Suprapubic skin (tissue), 4 donors: ENCODE data around the gene IFNA10. TPM values are rescaled to one million over a fixed set of nuclear protein-coding genes. Genes with fewer than 3 reads are reported as not detected.
"Not testable (repeated sequence)": the region's sequence is repeated elsewhere in the genome, so short reads cannot be mapped to it uniquely, and the experiment has no call there.

Experiments used
- DNase-seq, 2 donors: peaks; one replicate each; pipeline ENCODE4 v3.0.0-alpha.2; 2019; ENCODE audit warnings: low spot score in 2 of 2
- H3K27ac ChIP-seq: fragments of 200-600 bp; sonication (generic); one replicate; pipeline ENCODE4 v1.5.1; 2019
- H3K27me3 ChIP-seq: fragments of 200-600 bp; sonication (generic); one replicate; pipeline ENCODE4 v1.5.1; 2019
- H3K36me3 ChIP-seq: fragments of 200-600 bp; sonication (generic); one replicate; pipeline ENCODE4 v1.5.1; 2019
- H3K4me1 ChIP-seq: fragments of 200-600 bp; sonication (generic); one replicate; pipeline ENCODE4 v1.5.1; 2019
- H3K4me3 ChIP-seq: fragments of 200-600 bp; sonication (generic); one replicate; pipeline ENCODE4 v1.5.1; 2019; ENCODE audit warnings: mild to moderate bottlenecking
- H3K9me3 ChIP-seq: fragments of 200-600 bp; sonication (generic); one replicate; pipeline ENCODE4 v1.5.1; 2019
- CTCF ChIP-seq, 2 donors: fragments of 200-600 bp in 1 of 2; fragments of 450-650 bp in 1 of 2; sonication (generic) in 1 of 2; IDR thresholded peaks; one replicate each; pipeline ENCODE4 v1.5.1; 2016 to 2019; ENCODE audit warnings: antibody characterized with exemption in 2 of 2, mild to moderate bottlenecking in 1 of 2, moderate library complexity in 1 of 2
- EP300 ChIP-seq: sonication (generic); formaldehyde crosslinking; IDR thresholded peaks from one replicate; pipeline ENCODE4 v1.6.1; 2017; ENCODE audit warnings: antibody characterized with exemption
- POLR2A ChIP-seq, 2 donors: fragments of 450-650 bp; IDR thresholded peaks; one replicate each; pipeline ENCODE4 v1.6.1; 2017; ENCODE audit warnings: antibody characterized with exemption in 2 of 2, mild to moderate bottlenecking in 2 of 2, moderate library complexity in 2 of 2
- POLR2AphosphoS5 ChIP-seq, 3 donors: sonication (generic); formaldehyde crosslinking; IDR thresholded peaks; one replicate each; pipeline ENCODE4 v1.6.1; 2017; ENCODE audit warnings: antibody characterized with exemption in 3 of 3
- WGBS: methylation state at CpG from one replicate; pipeline ENCODE4 v1.1.5; 2018; 5-methylcytosine and 5-hydroxymethylcytosine counted together
- total RNA-seq, 4 donors: library from RNA; depleted of rRNA; stranded (reverse); fragments of >200 nt; gene quantifications; one replicate each; pipeline ENCODE4 v1.1.0, GENCODE V29; 2016

Gene IFNA10
- total RNA-seq, 4 donors from 2014 or later = not detected

GRCh38 chr9:21182810-21183736 is 23.9 kb downstream of the IFNA10 start:
- H3K4me1 ChIP-seq, H3K36me3 ChIP-seq, H3K4me3 ChIP-seq, H3K27ac ChIP-seq, DNase-seq, H3K9me3 ChIP-seq, H3K27me3 ChIP-seq: not testable (repeated sequence)
- 38% methylated on average over 4 of the region's 4 CpGs for WGBS
- peak in 1 of 2 donors; percentile 15 for TF ChIP-seq CTCF (IDR thresholded peaks at IDR 0.05)

GRCh38 chr9:21174671-21175070 is 32.3 kb downstream of the IFNA10 start:
- WGBS = 83% methylated on average over 2 of the region's 2 CpGs
- Histone ChIP-seq H3K4me3 (no peak overlapping the region), H3K9me3 (no peaks in the 10 kb centered on the region), H3K27ac (no peak overlapping the region), H3K4me1 (no peaks in the 10 kb centered on the region), H3K27me3 (no peaks in the 10 kb centered on the region), H3K36me3 (no peaks in the 10 kb centered on the region)
- TF ChIP-seq CTCF (IDR thresholded peaks at IDR 0.05) = no peak
- TF ChIP-seq POLR2A (IDR thresholded peaks at IDR 0.05) = no peak
- no peak for TF ChIP-seq EP300
- no peak for TF ChIP-seq POLR2AphosphoS5 (IDR thresholded peaks at IDR 0.05)
- no peak for DNase-seq

GRCh38 chr9:21172156-21172555 is 34.8 kb downstream of the IFNA10 start:
- H3K27ac ChIP-seq = no peak overlapping the region
- no peak for DNase-seq
- H3K36me3 ChIP-seq = no peaks in the 10 kb centered on the region
- H3K27me3 ChIP-seq = no peaks in the 10 kb centered on the region
- no peaks in the 10 kb centered on the region for H3K4me1 ChIP-seq
- 93% methylated on average over 3 of the region's 3 CpGs for WGBS
- H3K4me3 ChIP-seq = no peak overlapping the region
- TF ChIP-seq EP300 (no peak), POLR2A (IDR thresholded peaks at IDR 0.05) (no peak), CTCF (IDR thresholded peaks at IDR 0.05) (no peak), POLR2AphosphoS5 (IDR thresholded peaks at IDR 0.05) (no peak)
- H3K9me3 ChIP-seq = no peaks in the 10 kb centered on the region

GRCh38 chr9:21171351-21171750 is 35.6 kb downstream of the IFNA10 start:
- no peaks in the 10 kb centered on the region for H3K36me3 ChIP-seq
- TF ChIP-seq CTCF (IDR thresholded peaks at IDR 0.05) (no peak), EP300 (no peak), POLR2AphosphoS5 (IDR thresholded peaks at IDR 0.05) (no peak), POLR2A (IDR thresholded peaks at IDR 0.05) (no peak)
- DNase-seq = no peak
- H3K27me3 ChIP-seq = no peaks in the 10 kb centered on the region
- 79% methylated on average over 1 of the region's 1 CpG for WGBS
- H3K4me3 ChIP-seq = no peak overlapping the region
- H3K4me1 ChIP-seq = no peaks in the 10 kb centered on the region
- H3K27ac ChIP-seq = no peak overlapping the region
- H3K9me3 ChIP-seq = no peaks in the 10 kb centered on the region

- H3K9me3 ChIP-seq, H3K4me1 ChIP-seq, H3K27ac ChIP-seq, H3K27me3 ChIP-seq, H3K36me3 ChIP-seq, H3K4me3 ChIP-seq, DNase-seq: not testable (repeated sequence)
- 84% methylated on average over 2 of the region's 2 CpGs for WGBS
Measured at GRCh38 chr9:21166560-21166959, 40.4 kb downstream of the IFNA10 start, which contains the start of gene IFNA21. IFNA21 (minus strand) TSS chr9:21166660; CDS start chr9:21166612, 48 bp downstream.
